Measurements from ENCODE around the gene ADAP1. TPM values are rescaled to one million over a fixed set of nuclear protein-coding genes. Genes with fewer than 3 reads are reported as not detected.

ADAP1 gene
- total and polyA plus RNA-seq, 8 donors: 2.2 to 169 (median 22.6) TPM

GRCh38 chr7:915291-916218, 38.9 kb downstream of the ADAP1 start:
- no peaks in the 10 kb centered on the region for H3K9me3 ChIP-seq
- intact Hi-C loops (cut with DNase I; ENCODE audit: low total_unique reads): no loop called here
- peaks cover 4 to 45% (median 26%) of the 10 kb centered on the region in 4 donors for H3K4me1 ChIP-seq
- WGBS, 5 donors: 83 to 92% (median 88%) methylated on average over 35 to 43 of the region's 43 CpGs
- no peak overlapping the region for H3K4me3 ChIP-seq
- DNase-seq: no peak
- H3K27ac ChIP-seq: no peak overlapping the region
- H3K36me3 ChIP-seq: peaks cover 0 to 14% (median 9%) of the 10 kb centered on the region in 4 donors
- no peaks in the 10 kb centered on the region for H3K27me3 ChIP-seq
- TF ChIP-seq POLR2A (IDR thresholded peaks at IDR 0.05): no peak

GRCh38 chr7:914521-915194, 39.8 kb downstream of the ADAP1 start:
- H3K4me3 ChIP-seq: no peak overlapping the region
- H3K27me3 ChIP-seq: no peaks in the 10 kb centered on the region
- intact Hi-C loops (cut with DNase I; ENCODE audit: low total_unique reads): no loop called here
- peak overlapping the region; percentile 34 to 66 (median 53) for H3K27ac ChIP-seq
- peaks cover 5 to 54% (median 30%) of the 10 kb centered on the region in 4 donors for H3K4me1 ChIP-seq
- no peak for TF ChIP-seq CTCF (IDR thresholded peaks at IDR 0.05)
- TF ChIP-seq POLR2AphosphoS5 (IDR thresholded peaks at IDR 0.05): no peak
- TF ChIP-seq EP300 (IDR thresholded peaks at IDR 0.05): no peak
- no peak for TF ChIP-seq POLR2A (IDR thresholded peaks at IDR 0.05)
- no peaks in the 10 kb centered on the region for H3K9me3 ChIP-seq
- no peak for DNase-seq
- WGBS, 5 donors: 56 to 80% (median 66%) methylated on average over 1 to 16 of the region's 16 CpGs
- peaks cover 0 to 14% (median 9%) of the 10 kb centered on the region in 4 donors for H3K36me3 ChIP-seq

GRCh38 chr7:913736-914520, 40.6 kb downstream of the ADAP1 start:
- H3K4me3 ChIP-seq: no peak overlapping the region
- peaks cover 9 to 61% (median 35%) of the 10 kb centered on the region in 4 donors for H3K4me1 ChIP-seq
- no peaks in the 10 kb centered on the region for H3K9me3 ChIP-seq
- H3K36me3 ChIP-seq: peaks cover 0 to 10% (median 5%) of the 10 kb centered on the region in 4 donors
- 32 to 50% (median 40%) methylated on average over 16 to 31 of the region's 31 CpGs for WGBS, 5 donors
- no peak for TF ChIP-seq EP300 (IDR thresholded peaks at IDR 0.05)
- peak in 1 of 3 donors; percentile 73 for TF ChIP-seq POLR2AphosphoS5 (IDR thresholded peaks at IDR 0.05)
- no peak for TF ChIP-seq POLR2A (IDR thresholded peaks at IDR 0.05)
- TF ChIP-seq CTCF (IDR thresholded peaks at IDR 0.05): peak in 1 of 7 experiments; percentile 39
- peak; percentile 88 to 92 for DNase-seq
- intact Hi-C loops (cut with DNase I; ENCODE audit: low total_unique reads): no loop called here
- peak overlapping the region; percentile 34 to 66 (median 57) for H3K27ac ChIP-seq
- no peaks in the 10 kb centered on the region for H3K27me3 ChIP-seq

GRCh38 chr7:911791-912480, 42.5 kb downstream of the ADAP1 start:
- peaks cover 5 to 67% (median 32%) of the 10 kb centered on the region in 4 donors for H3K4me1 ChIP-seq
- peaks cover 0 to 11% (median 0%) of the 10 kb centered on the region in 4 donors for H3K36me3 ChIP-seq
- H3K27ac ChIP-seq: no peak overlapping the region
- no peaks in the 10 kb centered on the region for H3K27me3 ChIP-seq
- no peak for TF ChIP-seq EP300 (IDR thresholded peaks at IDR 0.05)
- TF ChIP-seq POLR2A (IDR thresholded peaks at IDR 0.05): no peak
- no peak for TF ChIP-seq POLR2AphosphoS5 (IDR thresholded peaks at IDR 0.05)
- no peak for TF ChIP-seq CTCF (IDR thresholded peaks at IDR 0.05)
- no peaks in the 10 kb centered on the region for H3K9me3 ChIP-seq
- H3K4me3 ChIP-seq: no peak overlapping the region
- intact Hi-C loops (cut with DNase I; ENCODE audit: low total_unique reads): no loop called here
- 88 to 93% (median 90%) methylated on average over 25 to 41 of the region's 41 CpGs for WGBS, 5 donors
- no peak for DNase-seq
